Activated B cell treated with CpG ODN at 0.5 μM for 24 hours (primary cell): ENCODE results near the gene SCGB1D2. TPM values are rescaled to one million over a fixed set of nuclear protein-coding genes. Genes with fewer than 3 reads are reported as not detected.

ENCODE experiments used
- ATAC-seq: fragments of 200-7000 bp; cut with Tn5 transposase; one replicate; pipeline ENCODE4 v1.10.0; 2021; ENCODE audit warnings: low read depth, mild to moderate bottlenecking, moderate library complexity
- CTCF ChIA-PET: fragments of 350-600 bp; sonication (Branson Sonifier 250); formaldehyde crosslinking; loops from one replicate; lab custom pipeline; 2021; ENCODE audit warnings: antibody characterized with exemption; lab: Charles Lee
- POLR2A ChIA-PET: fragments of 350-600 bp; sonication (Branson Sonifier 250); formaldehyde crosslinking; loops from one replicate; lab custom pipeline; 2021; ENCODE audit warnings: antibody characterized with exemption; lab: Charles Lee
- DNase-seq: peaks from one replicate; pipeline ENCODE4 v3.0.0; 2022
- H3K27ac Mint-ChIP-seq: one replicate; pipeline ENCODE4 v1.8.0; 2020; ENCODE audit warnings: mixed read lengths
- H3K27me3 Mint-ChIP-seq: one replicate; pipeline ENCODE4 v1.8.0; 2021; ENCODE audit warnings: mixed read lengths
- H3K36me3 Mint-ChIP-seq: one replicate; pipeline ENCODE4 v1.8.0; 2021; ENCODE audit warnings: low read depth, mixed read lengths
- H3K4me1 Mint-ChIP-seq: one replicate; pipeline ENCODE4 v1.8.0; 2021; ENCODE audit warnings: mixed read lengths
- H3K4me3 Mint-ChIP-seq: one replicate; pipeline ENCODE4 v1.8.0; 2020; ENCODE audit warnings: mild to moderate bottlenecking, mixed read lengths
- H3K9me3 Mint-ChIP-seq: one replicate; pipeline ENCODE4 v1.8.0; 2020; ENCODE audit warnings: mixed read lengths
- CTCF ChIP-seq: fragments of 200-600 bp; IDR thresholded peaks from one replicate; pipeline ENCODE4 v1.8.0; 2022; ENCODE audit warnings: antibody characterized with exemption, mild to moderate bottlenecking
- intact Hi-C: fragments of 100-400 bp; cut with micrococcal nuclease; formaldehyde crosslinking; loops from one replicate; pipeline ENCODE4 v1.15.1; 2024
- total RNA-seq: library from RNA; stranded (reverse); gene quantifications from 2 replicates; pipeline ENCODE4 v1.2.3, GENCODE V29; 2022

The SCGB1D2 gene
- total RNA-seq, 1 donor from 2014 or later: not detected

GRCh38 chr11:62267050-62267449 is 25.0 kb downstream of the SCGB1D2 start:
- no peaks in the 10 kb centered on the region for H3K4me1 Mint-ChIP-seq
- DNase-seq (no peak), ATAC-seq (no peak)
- no peaks in the 10 kb centered on the region for H3K36me3 Mint-ChIP-seq
- peaks cover 17% of the 10 kb centered on the region for H3K27me3 Mint-ChIP-seq
- POLR2A ChIA-PET: no interaction called here
- H3K4me3 Mint-ChIP-seq: no peak overlapping the region
- no peak for TF ChIP-seq CTCF
- H3K9me3 Mint-ChIP-seq: no peaks in the 10 kb centered on the region
- intact Hi-C loops: no loop called here
- CTCF ChIA-PET: no interaction called here
- H3K27ac Mint-ChIP-seq: no peak overlapping the region

- CTCF ChIA-PET: no interaction called here
Measured at GRCh38 chr11:62267576-62267975, 25.5 kb downstream of the SCGB1D2 start.

GRCh38 chr11:62269654-62270278 is 27.7 kb downstream of the SCGB1D2 start, which contains the start of gene SCGB2A2:
Gene SCGB2A2, plus strand, starts transcription at chr11:62270158. Its CDS starts 59 bp downstream, at chr11:62270217.
- DNase-seq: no peak
- Mint-ChIP-seq H3K4me3 (no peak within 1 kb of the TSS), H3K36me3 (no peaks in the 10 kb centered on the region), H3K27me3 (peaks cover 18% of the 10 kb centered on the region), H3K9me3 (no peaks in the 10 kb centered on the region), H3K4me1 (no peaks in the 10 kb centered on the region), H3K27ac (no peak within 1 kb of the TSS)
- CTCF ChIA-PET: no interaction called here
- no peak for ATAC-seq
- TF ChIP-seq CTCF: no peak
- POLR2A ChIA-PET: no interaction called here
- intact Hi-C loops: no loop called here

More at GRCh38 chr11:62267576-62267975, 25.5 kb downstream of the SCGB1D2 start:
- Mint-ChIP-seq H3K4me3 (no peak overlapping the region), H3K27me3 (peaks cover 17% of the 10 kb centered on the region), H3K27ac (no peak overlapping the region), H3K36me3 (no peaks in the 10 kb centered on the region), H3K4me1 (no peaks in the 10 kb centered on the region), H3K9me3 (no peaks in the 10 kb centered on the region)
- DNase-seq: no peak
- TF ChIP-seq CTCF: no peak
- intact Hi-C loops: no loop called here
- POLR2A ChIA-PET: no interaction called here
- no peak for ATAC-seq

- DNase-seq (no peak), ATAC-seq (no peak)
- no peak for TF ChIP-seq CTCF
- H3K27me3 Mint-ChIP-seq: peaks cover 11% of the 10 kb centered on the region
- no peaks in the 10 kb centered on the region for H3K4me1 Mint-ChIP-seq
- ChIA-PET POLR2A (no interaction called here), CTCF (no interaction called here)
- no peaks in the 10 kb centered on the region for H3K9me3 Mint-ChIP-seq
- H3K4me3 Mint-ChIP-seq: no peak overlapping the region
- no peak overlapping the region for H3K27ac Mint-ChIP-seq
- no peaks in the 10 kb centered on the region for H3K36me3 Mint-ChIP-seq
- intact Hi-C loops: no loop called here
Measured at GRCh38 chr11:62273284-62273683, 31.2 kb downstream of the SCGB1D2 start.

DNA sequence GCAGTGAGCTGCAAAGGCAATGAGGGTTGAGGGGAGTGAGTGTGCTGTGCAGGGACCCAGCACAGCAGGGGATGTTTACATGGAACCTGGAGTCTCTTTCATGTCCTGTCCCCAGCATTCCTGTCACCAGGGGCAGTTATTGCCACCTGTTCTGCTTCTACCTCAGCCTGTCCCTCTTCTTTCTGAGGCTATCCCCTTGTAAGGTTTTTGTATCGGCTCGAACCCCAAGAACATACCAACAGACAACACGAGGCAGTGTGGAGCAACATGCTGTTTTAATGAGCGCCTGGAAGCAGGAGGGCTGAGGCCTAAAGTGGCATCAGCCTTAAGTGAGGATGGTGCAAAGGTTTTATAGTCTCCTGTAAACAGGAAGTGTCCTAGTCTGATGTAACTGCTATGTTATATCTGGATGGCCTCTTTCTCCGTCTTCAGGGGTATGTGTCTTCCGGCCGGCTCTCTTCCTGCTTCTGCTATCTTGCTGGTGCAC is 31.8 kb downstream of the SCGB1D2 start:
- Mint-ChIP-seq H3K4me1 (no peaks in the 10 kb centered on the region), H3K27me3 (peaks cover 11% of the 10 kb centered on the region), H3K27ac (no peak overlapping the region), H3K9me3 (no peaks in the 10 kb centered on the region), H3K36me3 (no peaks in the 10 kb centered on the region), H3K4me3 (no peak overlapping the region)
- CTCF ChIA-PET: no interaction called here
- no peak for DNase-seq
- intact Hi-C loops: no loop called here
- ATAC-seq: no peak
- TF ChIP-seq CTCF: no peak
- POLR2A ChIA-PET: no interaction called here
